ENCODE data around the gene SMARCAD1. TPM values are rescaled to one million over a fixed set of nuclear protein-coding genes. Genes with fewer than 3 reads are reported as not detected.

Gene SMARCAD1, protein sequence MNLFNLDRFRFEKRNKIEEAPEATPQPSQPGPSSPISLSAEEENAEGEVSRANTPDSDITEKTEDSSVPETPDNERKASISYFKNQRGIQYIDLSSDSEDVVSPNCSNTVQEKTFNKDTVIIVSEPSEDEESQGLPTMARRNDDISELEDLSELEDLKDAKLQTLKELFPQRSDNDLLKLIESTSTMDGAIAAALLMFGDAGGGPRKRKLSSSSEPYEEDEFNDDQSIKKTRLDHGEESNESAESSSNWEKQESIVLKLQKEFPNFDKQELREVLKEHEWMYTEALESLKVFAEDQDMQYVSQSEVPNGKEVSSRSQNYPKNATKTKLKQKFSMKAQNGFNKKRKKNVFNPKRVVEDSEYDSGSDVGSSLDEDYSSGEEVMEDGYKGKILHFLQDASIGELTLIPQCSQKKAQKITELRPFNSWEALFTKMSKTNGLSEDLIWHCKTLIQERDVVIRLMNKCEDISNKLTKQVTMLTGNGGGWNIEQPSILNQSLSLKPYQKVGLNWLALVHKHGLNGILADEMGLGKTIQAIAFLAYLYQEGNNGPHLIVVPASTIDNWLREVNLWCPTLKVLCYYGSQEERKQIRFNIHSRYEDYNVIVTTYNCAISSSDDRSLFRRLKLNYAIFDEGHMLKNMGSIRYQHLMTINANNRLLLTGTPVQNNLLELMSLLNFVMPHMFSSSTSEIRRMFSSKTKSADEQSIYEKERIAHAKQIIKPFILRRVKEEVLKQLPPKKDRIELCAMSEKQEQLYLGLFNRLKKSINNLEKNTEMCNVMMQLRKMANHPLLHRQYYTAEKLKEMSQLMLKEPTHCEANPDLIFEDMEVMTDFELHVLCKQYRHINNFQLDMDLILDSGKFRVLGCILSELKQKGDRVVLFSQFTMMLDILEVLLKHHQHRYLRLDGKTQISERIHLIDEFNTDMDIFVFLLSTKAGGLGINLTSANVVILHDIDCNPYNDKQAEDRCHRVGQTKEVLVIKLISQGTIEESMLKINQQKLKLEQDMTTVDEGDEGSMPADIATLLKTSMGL
- 32.3 and 36.3 TPM in 2 replicates for total RNA-seq

DNA sequence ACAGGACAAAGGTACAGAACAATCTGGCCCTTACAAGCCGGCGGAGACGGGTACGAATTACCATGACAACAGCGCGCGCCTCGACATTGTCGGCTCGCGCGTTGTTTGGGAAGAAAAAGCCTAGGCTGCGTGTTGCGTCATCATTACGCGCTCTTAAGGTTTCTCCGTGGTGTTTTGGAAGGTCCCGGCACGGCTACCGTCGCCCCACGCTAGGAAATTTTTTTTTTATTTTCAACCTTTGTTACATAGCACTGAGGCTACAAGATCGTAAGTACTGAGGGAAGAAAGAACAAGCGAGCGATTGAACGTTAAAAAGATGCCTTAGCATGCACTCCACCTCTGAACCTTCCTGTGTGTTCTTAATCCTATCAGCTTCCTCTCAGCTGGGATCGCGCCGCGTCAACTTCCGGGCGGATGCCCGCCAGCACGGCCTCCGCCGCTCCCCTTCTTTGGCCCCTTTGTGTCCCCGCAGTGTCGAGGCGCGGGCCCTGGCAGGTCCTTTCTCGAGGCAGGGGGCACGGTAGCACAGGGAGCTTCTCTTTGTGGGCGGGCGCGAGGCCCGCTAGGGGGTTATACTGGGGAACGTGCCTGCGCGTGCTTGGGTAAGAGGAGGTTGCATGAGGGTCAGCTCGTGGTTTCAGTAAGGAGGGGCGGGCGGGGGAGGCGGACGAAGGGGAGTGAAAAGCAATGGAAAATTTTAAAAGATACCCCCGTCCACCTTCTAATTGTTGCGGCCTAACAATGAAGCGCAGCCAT lies at the start of gene SMARCAD1:
Gene SMARCAD1 (plus strand): TSS at position 397 of the 756 bp plus-strand sequence. CDS start 530 bp downstream, outside the sequence.

Other genes starting within 250 kb of the SMARCAD1 start
- gene HPGDS, start 135.0 kb downstream of the SMARCAD1 start, total RNA-seq = not detected in 2 replicates
- 124 and 273 TPM in 2 replicates for gene PDLIM5, start 244.1 kb downstream of the SMARCAD1 start, total RNA-seq

Data from endothelial cell of coronary artery (primary cell).